HepG2 (cell line): ENCODE results near the gene ECM1. TPM values are rescaled to one million over a fixed set of nuclear protein-coding genes. Genes with fewer than 3 reads are reported as not detected.

Source experiments
- ATAC-seq: fragments of 200-7000 bp; cut with Tn5 transposase; 3 replicates; pipeline ENCODE4 v1.9.1; 2020; ENCODE audit warnings: mild to moderate bottlenecking, moderate library complexity
- BruUV-seq: library from RNA; stranded (reverse); fragments of 400-500 nt; replicated peaks from 2 replicates; lab custom pipeline; 2021; lab: Mats Ljungman, UMichigan
- CTCF ChIA-PET: fragments of 300-600 bp; formaldehyde crosslinking; extraction: SDS; loops from one replicate; lab custom pipeline; 2021; ENCODE audit warnings: low total read pairs, inconsistent platforms, low intra/inter-chr PET ratio; lab: Yijun Ruan, JAX
- POLR2A ChIA-PET: fragments of 350-600 bp; sonication (Branson Sonifier 250); formaldehyde crosslinking; loops from one replicate; lab custom pipeline; 2020; ENCODE audit warnings: antibody characterized with exemption, inconsistent platforms; lab: Yijun Ruan, JAX
- DNase-seq: peaks from one replicate; pipeline ENCODE4 v3.0.0-alpha.2; 2015; ENCODE audit warnings: low spot score
- FAIRE-seq: peaks from 3 replicates; lab custom pipeline; 2011; peaks lifted over from hg19 to GRCh38; lab: Jason Lieb, UNC
- H2AFZ ChIP-seq: one replicate; pipeline ENCODE4 v1.6.1; 2011; ENCODE audit warnings: low read length, inconsistent platforms
- H3K27ac ChIP-seq: fragments of 300-600 bp; 3 replicates; pipeline ENCODE4 v1.8.0; 2011; ENCODE audit warnings: mixed run types, mild to moderate bottlenecking, mixed read lengths, low read length, inconsistent platforms; ENCODE audit not compliant: insufficient read depth; ENCODE audit errors: extremely low read length
- H3K27me3 ChIP-seq, 2 experiments: fragments of 200-600 bp in 1 of 2; 2 replicates in 1 of 2; 3 replicates in 1 of 2; pipeline versions ENCODE4 v1.6.0 to v1.8.0; 2011; ENCODE audit warnings: low read length in 2 of 2, mild to moderate bottlenecking in 2 of 2, moderate library complexity in 2 of 2, inconsistent platforms in 1 of 2; ENCODE audit not compliant: insufficient read depth in 2 of 2, control insufficient read depth in 1 of 2
- H3K36me3 ChIP-seq, 2 experiments: fragments of 200-600 bp in 1 of 2; replicated peaks in 1 of 2; 2 replicates in 1 of 2; 3 replicates in 1 of 2; pipeline versions ENCODE4 v1.5.1 to v1.8.0; 2011; ENCODE audit warnings: low read length in 2 of 2, inconsistent platforms in 1 of 2; ENCODE audit not compliant: insufficient read depth in 2 of 2, control insufficient read depth in 1 of 2
- H3K4me1 ChIP-seq: 2 replicates; pipeline ENCODE4 v1.5.1; 2012; ENCODE audit warnings: low read length, inconsistent platforms; ENCODE audit not compliant: insufficient read depth
- H3K4me2 ChIP-seq: 2 replicates; pipeline ENCODE4 v1.6.0; 2011; ENCODE audit warnings: low read depth, low read length, inconsistent platforms
- H3K4me3 ChIP-seq, 3 experiments: fragments of 200-600 bp in 1 of 3; sonication (generic), shearing (Covaris generic) in 1 of 3; replicated peaks in 1 of 3; 2 replicates each; pipeline ENCODE4 v1.5.1; 2011 to 2016; ENCODE audit warnings: low read length in 3 of 3, inconsistent platforms in 2 of 3, low read depth in 2 of 3, mild to moderate bottlenecking in 2 of 3, control low read depth in 1 of 3, mixed read lengths in 1 of 3; ENCODE audit not compliant: insufficient read depth in 1 of 3
- H3K79me2 ChIP-seq: one replicate; pipeline ENCODE4 v1.6.1; 2011; ENCODE audit warnings: low read length, inconsistent platforms; ENCODE audit not compliant: insufficient read depth
- H3K9ac ChIP-seq: 2 replicates; pipeline ENCODE4 v1.6.0; 2011; ENCODE audit warnings: mild to moderate bottlenecking, low read depth, low read length, inconsistent platforms; ENCODE audit not compliant: insufficient read depth
- H3K9me3 ChIP-seq: 2 replicates; pipeline ENCODE4 v1.5.1; 2012; ENCODE audit warnings: mild to moderate bottlenecking, low read length
- H4K20me1 ChIP-seq: 2 replicates; pipeline ENCODE4 v1.6.0; 2011; ENCODE audit warnings: inconsistent platforms, mild to moderate bottlenecking, low read length, moderate library complexity; ENCODE audit not compliant: insufficient read depth
- ATF6 ChIP-seq: sonication (generic); formaldehyde crosslinking; conservative IDR thresholded peaks from 2 replicates; pipeline ENCODE4 v1.4.0; 2020; ENCODE audit warnings: missing genetic modification reagents
- BCL3 ChIP-seq: sonication (generic); formaldehyde crosslinking; IDR thresholded peaks from 2 replicates; pipeline ENCODE4 v1.5.1; 2020; ENCODE audit warnings: mild to moderate bottlenecking, missing genetic modification reagents, moderate library complexity
- ETV6 ChIP-seq: sonication (generic); formaldehyde crosslinking; conservative IDR thresholded peaks from 2 replicates; pipeline ENCODE4 v1.4.0; 2020; ENCODE audit warnings: missing genetic modification reagents
- FOXP4 ChIP-seq: sonication (generic); formaldehyde crosslinking; IDR thresholded peaks from 2 replicates; pipeline ENCODE4 v1.4.0; 2020; ENCODE audit warnings: missing genetic modification reagents
- ISL2 ChIP-seq: sonication (generic); formaldehyde crosslinking; IDR thresholded peaks from 2 replicates; pipeline ENCODE4 v1.5.0; 2020; ENCODE audit warnings: missing genetic modification reagents
- NCOA1 ChIP-seq: sonication (generic); formaldehyde crosslinking; IDR thresholded peaks from 2 replicates; pipeline ENCODE4 v1.9.0; 2021; ENCODE audit warnings: missing genetic modification reagents
- NPAS2 ChIP-seq: sonication (generic); formaldehyde crosslinking; IDR thresholded peaks from 2 replicates; pipeline ENCODE4 v1.8.0; 2022; ENCODE audit warnings: mild to moderate bottlenecking, missing genetic modification reagents, borderline replicate concordance
- PCBP2 ChIP-seq: fragments of 200-400 bp; formaldehyde crosslinking; optimal IDR thresholded peaks from 2 replicates; pipeline ENCODE3; 2018; ENCODE audit warnings: low read length, low read depth; ENCODE audit not compliant: poor library complexity, severe bottlenecking
- RBM39 ChIP-seq: fragments of 200-400 bp; formaldehyde crosslinking; IDR thresholded peaks from one replicate; pipeline ENCODE4 v1.6.1; 2018; ENCODE audit warnings: antibody characterized with exemption, mild to moderate bottlenecking, low read depth, low read length; ENCODE audit not compliant: poor library complexity, severe bottlenecking
- RFX5 ChIP-seq: IDR thresholded peaks from 2 replicates; pipeline ENCODE4 v1.6.1; 2011; ENCODE audit warnings: low read depth, low read length, improper control_type of control experiment
- SMC3 ChIP-seq: IDR thresholded peaks from 2 replicates; pipeline ENCODE4 v1.6.1; 2011; ENCODE audit warnings: low read length, improper control_type of control experiment
- ZFP36L2 ChIP-seq: sonication (generic); formaldehyde crosslinking; IDR thresholded peaks from 2 replicates; pipeline ENCODE4 v1.4.0; 2020; ENCODE audit warnings: missing genetic modification reagents
- ZNF12 ChIP-seq: sonication (generic); formaldehyde crosslinking; IDR thresholded peaks from 2 replicates; pipeline ENCODE4 v1.5.0; 2020; ENCODE audit warnings: missing genetic modification reagents
- ZNF205 ChIP-seq: IDR thresholded peaks from 2 replicates; pipeline ENCODE4 v1.6.1; 2018; ENCODE audit warnings: missing biosample characterization, missing genetic modification reagents
- ZNF589 ChIP-seq: sonication (generic); formaldehyde crosslinking; conservative IDR thresholded peaks from 2 replicates; pipeline ENCODE4 v1.8.0; 2022; ENCODE audit warnings: mild to moderate bottlenecking, moderate library complexity, missing genetic modification reagents
- ZNF761 ChIP-seq: sonication (generic); formaldehyde crosslinking; conservative IDR thresholded peaks from 2 replicates; pipeline ENCODE4 v1.4.0; 2020; ENCODE audit warnings: mild to moderate bottlenecking, missing genetic modification reagents
- ZNF788 ChIP-seq: sonication (generic); formaldehyde crosslinking; IDR thresholded peaks from 2 replicates; pipeline ENCODE4 v1.5.0; 2020; ENCODE audit warnings: mild to moderate bottlenecking, missing genetic modification reagents, borderline replicate concordance
- WGBS: methylation state at CpG from one replicate; pipeline ENCODE4 v1.1.6; 2017; ENCODE audit warnings: low lambda C conversion rate; 5-methylcytosine and 5-hydroxymethylcytosine counted together
- in situ Hi-C: cut with HindIII; loops from 2 replicates; pipeline ENCODE4 v1.10.0; 2017; ENCODE audit warnings: low pct_unique_long_range_greater_than_20kb; ENCODE audit not compliant: extremely low pct_ligation_motif_present
- intact Hi-C: fragments of 100-400 bp; cut with micrococcal nuclease; formaldehyde crosslinking; loops from one replicate; pipeline ENCODE4 v1.10.0; 2022; ENCODE audit not compliant: unreplicated experiment
- polyA plus RNA-seq, 8 experiments: library from polyadenylated mRNA; depleted of rRNA in 3 of 8; stranded (reverse) in 7 of 8; unstranded in 1 of 8; fragments of >200 nt; fragmentation: Illumina TruSeq in 4 of 8; extraction: Trizol in 4 of 8; gene quantifications; 2 replicates each; pipeline versions ENCODE4 v1.2.1 to v1.2.3, GENCODE V29; 2011 to 2016; ENCODE audit warnings: low read depth in 4 of 8, missing spikeins in 1 of 8, mixed read lengths in 1 of 8; ENCODE audit not compliant: insufficient read depth in 1 of 8
- total RNA-seq, 5 experiments: library from RNA; depleted of rRNA; stranded (reverse); fragments of >200 nt; fragmentation: Illumina TruSeq; extraction: Trizol; gene quantifications; 2 replicates each; pipeline ENCODE4 v1.2.3, GENCODE V29; 2016; ENCODE audit warnings: low read depth in 1 of 5

ECM1 gene
- total and polyA plus RNA-seq, 2 of the 13 experiments (the other 11 are each of a cell fraction or from before 2014, with no cell fraction given) = 0.42 to 1.0 TPM

- Histone ChIP-seq H3K27me3 (no peaks in the 10 kb centered on the region), H3K4me2 (peak overlapping the region; percentile 99), H3K9me3 (no peaks in the 10 kb centered on the region), H3K9ac (peak overlapping the region; percentile 88), H3K4me3 (peak overlapping the region; percentile 50 to 80 (median 72)), H3K27ac (peak overlapping the region; percentile 91), H4K20me1 (no peaks in the 10 kb centered on the region), H3K4me1 (peaks cover 58% of the 10 kb centered on the region), H2AFZ (no peak overlapping the region), H3K36me3 (peaks cover 0 to under 1% of the 10 kb centered on the region in 2 experiments; a peak in 1 of 5 replicates), H3K79me2 (peaks cover 14% of the 10 kb centered on the region)
- no peak for DNase-seq
- no peak for ATAC-seq
- WGBS = 0% methylated on average over 4 of the region's 4 CpGs
- intact Hi-C loops (loop anchor here (5.0 kb wide), 1 partner anchor 135 kb away; the partner anchor contains the start of gene GOLPH3L), in situ Hi-C loops (loop anchor here (5.0 kb wide), 2 partner anchors 65 to 250 kb away; partner anchors contain the start of gene ENSA)
- FAIRE-seq = peak; percentile 56
- POLR2A ChIA-PET = interaction anchor here (0.5 to 13.0 kb wide), 23 partner anchors 12 to 627 kb away, joined by 3 to 469 read pairs (median 4); partner anchors contain the start of genes ADAMTSL4, CA14, ENSA and FALEC
- BruUV-seq = no TSS peak
- CTCF ChIA-PET = interaction anchor here (1.3 kb wide), 1 partner anchor 14 kb away, joined by 4 read pairs; no protein-coding TSS in a partner anchor
- TF ChIP-seq ZFP36L2 (CRISPR knock-in tag) (no peak), NCOA1 (CRISPR knock-in tag) (no peak; the same call in 1 of the 2 replicates), ETV6 (CRISPR knock-in tag) (no peak), ISL2 (no peak), RBM39 (no peak), PCBP2 (no peak), ATF6 (no peak), SMC3 (no peak), ZNF788 (no peak; the same call in 1 of the 2 replicates), BCL3 (no peak), ZNF589 (CRISPR knock-in tag) (no peak), ZNF761 (no peak), ZNF12 (CRISPR knock-in tag) (no peak), FOXP4 (CRISPR knock-in tag) (0 out of 2 replicates have a peak, but pooled peaks have one; percentile 18), RFX5 (no peak), NPAS2 (CRISPR knock-in tag) (no peak), ZNF205 (CRISPR knock-in tag) (no peak)
Measured at GRCh38 chr1:150562446-150563339, 54.8 kb downstream of the ECM1 start.
